T-helper 17 cell (primary cell): ENCODE results near the gene SLC2A5. TPM values are rescaled to one million over a fixed set of nuclear protein-coding genes. Genes with fewer than 3 reads are reported as not detected.

Experiments
- ATAC-seq: fragments of 150-1000 bp; cut with Tn5 transposase; 2 replicates; pipeline ENCODE4 v1.10.0; 2021; ENCODE audit warnings: mild to moderate bottlenecking, moderate library complexity
- DNase-seq, 3 donors: peaks; one replicate each; pipeline versions ENCODE4 v3.0.0 to v3.0.0-alpha.2; 2020 to 2021
- H3K9me3 ChIP-seq: one replicate; pipeline ENCODE4 v1.7.0; 2013; ENCODE audit warnings: low read length, mild to moderate bottlenecking; ENCODE audit not compliant: control insufficient read depth, poor library complexity, severe bottlenecking
- H3K27ac Mint-ChIP-seq: one replicate; pipeline ENCODE4 v1.8.0; 2022; ENCODE audit warnings: mild to moderate bottlenecking, moderate library complexity, mixed read lengths
- H3K27me3 Mint-ChIP-seq: one replicate; pipeline ENCODE4 v1.8.0; 2022; ENCODE audit warnings: mixed read lengths
- H3K36me3 Mint-ChIP-seq: one replicate; pipeline ENCODE4 v1.8.0; 2022; ENCODE audit warnings: low read depth, mixed read lengths
- H3K4me1 Mint-ChIP-seq: one replicate; pipeline ENCODE4 v1.8.0; 2022; ENCODE audit warnings: mild to moderate bottlenecking, mixed read lengths
- H3K4me3 Mint-ChIP-seq: one replicate; pipeline ENCODE4 v1.8.0; 2022; ENCODE audit warnings: mild to moderate bottlenecking, moderate library complexity, mixed read lengths
- total RNA-seq, 4 donors: library from RNA in 2 of 4; stranded (reverse) in 2 of 4; gene quantifications; one replicate each; pipeline ENCODE4 v1.2.3 and lab custom pipeline; 2022 to 2026

The SLC2A5 gene
- total RNA-seq, 2 donors from 2014 or later = 0.85 TPM; not detected in 1

GRCh38 chr1:9066945-9067807 lies 2.3 kb downstream of the SLC2A5 start:
- ATAC-seq (no peak), DNase-seq (no peak)
- H3K9me3 ChIP-seq = no peaks in the 10 kb centered on the region
- H3K4me1 Mint-ChIP-seq = peaks cover 9% of the 10 kb centered on the region
- H3K36me3 Mint-ChIP-seq = peaks cover 2% of the 10 kb centered on the region
- peaks cover 28% of the 10 kb centered on the region for H3K27me3 Mint-ChIP-seq
- no peak overlapping the region for H3K4me3 Mint-ChIP-seq
- no peak overlapping the region for H3K27ac Mint-ChIP-seq

DNA sequence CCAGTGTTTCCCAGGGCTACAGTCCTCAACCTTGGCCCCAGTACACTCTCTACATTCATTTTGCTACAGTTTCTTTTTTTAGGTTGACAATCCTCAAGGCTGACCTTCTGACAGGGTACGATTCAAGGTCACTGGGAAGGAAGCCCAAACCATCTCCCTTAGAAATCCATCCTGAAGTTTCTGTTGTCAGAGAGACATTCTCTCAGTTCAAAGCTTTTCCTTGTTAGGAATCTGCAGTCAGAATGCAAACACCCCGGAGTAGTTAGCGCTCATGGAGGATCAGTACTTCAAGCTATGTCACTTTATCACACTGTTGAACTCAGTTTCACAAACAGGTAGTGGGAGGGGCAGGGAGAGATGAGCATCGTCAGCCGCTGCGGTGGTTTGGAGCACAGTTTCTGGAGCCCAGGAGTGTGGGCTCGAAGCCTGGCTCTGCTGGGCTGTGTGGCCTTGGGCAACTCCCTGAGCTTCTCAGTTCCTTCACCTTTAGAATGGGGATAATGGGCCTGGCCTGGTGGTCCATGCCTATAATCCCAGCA lies 4.2 kb downstream of the SLC2A5 start:
- Mint-ChIP-seq H3K27ac (no peak overlapping the region), H3K27me3 (peaks cover 35% of the 10 kb centered on the region), H3K36me3 (peaks cover 2% of the 10 kb centered on the region), H3K4me3 (no peak overlapping the region), H3K4me1 (peaks cover 9% of the 10 kb centered on the region)
- DNase-seq (no peak), ATAC-seq (no peak)
- no peaks in the 10 kb centered on the region for H3K9me3 ChIP-seq

- DNase-seq (no peak), ATAC-seq (no peak)
- Mint-ChIP-seq H3K27me3 (peaks cover 22% of the 10 kb centered on the region), H3K4me3 (no peak overlapping the region), H3K36me3 (peaks cover 5% of the 10 kb centered on the region), H3K27ac (no peak overlapping the region), H3K4me1 (peaks cover 5% of the 10 kb centered on the region)
- H3K9me3 ChIP-seq = no peaks in the 10 kb centered on the region
Observed at GRCh38 chr1:9062846-9063245, 6.6 kb downstream of the SLC2A5 start.

DNA sequence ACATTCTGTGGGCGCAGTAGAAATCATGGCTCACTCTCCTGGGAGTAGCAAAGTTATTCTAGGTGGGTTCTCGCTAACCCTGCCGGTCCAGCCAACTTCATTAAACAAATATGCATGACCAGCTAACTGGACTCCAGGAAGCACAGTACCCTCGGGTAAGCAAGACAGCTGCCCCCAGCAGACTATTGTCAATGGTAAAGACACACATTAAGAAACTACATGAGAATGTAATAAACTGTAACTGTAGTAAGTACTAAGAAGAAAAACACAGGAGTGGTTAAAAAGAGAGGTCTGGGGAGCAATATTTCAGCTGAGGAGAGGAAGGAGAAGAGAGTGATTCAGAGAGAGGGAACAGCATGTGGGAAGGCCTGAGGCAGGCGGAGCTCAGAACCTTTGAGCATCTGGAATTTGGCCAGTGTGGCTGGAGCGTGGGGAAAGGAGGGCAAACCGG lies 7.4 kb downstream of the SLC2A5 start:
- Mint-ChIP-seq H3K4me1 (peaks cover 5% of the 10 kb centered on the region), H3K4me3 (no peak overlapping the region), H3K36me3 (peaks cover 5% of the 10 kb centered on the region), H3K27ac (no peak overlapping the region), H3K27me3 (peaks cover 14% of the 10 kb centered on the region)
- ATAC-seq (no peak), DNase-seq (no peak)
- H3K9me3 ChIP-seq = no peaks in the 10 kb centered on the region

DNA sequence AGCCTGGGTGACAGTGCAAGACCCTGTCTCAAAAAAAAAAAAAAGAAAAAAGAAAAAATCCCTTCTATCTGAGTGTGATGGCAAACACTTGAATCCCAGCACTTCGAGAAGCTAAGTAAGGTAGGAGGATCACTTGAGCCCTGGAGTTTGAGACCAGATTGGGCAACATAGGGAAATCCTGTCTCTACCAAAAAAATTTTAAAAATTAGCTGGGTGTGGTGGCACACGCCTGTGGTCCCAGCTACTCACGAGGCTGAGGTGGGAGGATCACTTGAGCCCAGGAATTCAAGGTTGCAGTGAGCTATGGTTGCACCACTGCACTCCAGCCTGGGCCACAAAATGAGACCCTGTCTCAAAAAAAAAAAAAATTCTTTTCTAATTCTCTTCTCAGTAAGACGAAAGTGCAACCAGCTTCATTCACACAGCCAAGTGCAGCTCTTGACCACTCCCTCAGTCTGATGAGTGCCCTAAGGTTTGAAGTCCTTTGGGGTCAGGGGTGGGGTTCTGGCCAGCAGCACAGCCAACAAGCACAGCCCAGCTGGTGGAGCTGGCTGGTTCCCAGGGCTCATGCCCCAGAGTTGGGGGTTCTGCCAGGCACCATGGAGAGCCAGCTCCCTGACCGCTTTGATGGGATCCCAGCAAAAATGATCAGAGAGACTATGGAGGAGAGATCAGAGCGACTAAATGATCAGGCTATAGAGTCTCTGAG lies 8.0 kb downstream of the SLC2A5 start:
- no peak overlapping the region for H3K4me3 Mint-ChIP-seq
- H3K27ac Mint-ChIP-seq = no peak overlapping the region
- no peaks in the 10 kb centered on the region for H3K9me3 ChIP-seq
- DNase-seq (no peak), ATAC-seq (no peak)
- H3K36me3 Mint-ChIP-seq = peaks cover 3% of the 10 kb centered on the region
- H3K4me1 Mint-ChIP-seq = peaks cover 5% of the 10 kb centered on the region
- peaks cover 13% of the 10 kb centered on the region for H3K27me3 Mint-ChIP-seq

DNA sequence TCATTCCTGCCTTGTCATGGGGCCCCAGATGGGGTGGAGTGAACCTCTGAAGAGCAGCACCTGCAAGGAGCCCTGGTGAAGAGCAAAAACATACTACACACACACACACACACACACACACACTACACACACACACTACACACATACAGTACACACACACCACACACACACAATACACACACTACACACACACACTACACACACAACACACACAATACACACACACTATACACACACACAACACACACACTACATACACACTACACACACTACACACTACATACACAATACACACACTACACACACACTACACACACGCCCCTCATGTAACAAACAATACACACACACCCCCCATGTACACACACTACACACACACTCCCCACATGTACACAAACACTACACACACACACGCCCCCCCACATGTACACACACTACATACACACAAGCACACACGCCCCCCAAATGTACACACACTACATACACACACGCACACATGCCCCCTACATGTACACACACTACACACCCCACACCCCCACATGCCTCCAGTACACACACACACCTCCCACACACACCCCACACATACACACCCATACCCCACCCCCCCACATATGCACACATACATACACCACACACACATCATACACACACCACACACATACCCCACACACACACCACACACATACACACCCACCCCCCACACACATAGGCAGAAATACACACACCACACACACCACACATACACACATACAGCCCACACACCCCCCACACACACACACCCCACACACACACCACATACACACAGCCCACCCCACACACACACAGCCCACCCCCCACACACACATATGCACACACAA lies 9.3 kb downstream of the SLC2A5 start:
- no peak for ATAC-seq

GRCh38 chr1:9058465-9058864 lies 11.0 kb downstream of the SLC2A5 start:
- DNase-seq (no peak), ATAC-seq (no peak)
- H3K4me1 Mint-ChIP-seq = peaks cover 3% of the 10 kb centered on the region
- peaks cover 2% of the 10 kb centered on the region for H3K36me3 Mint-ChIP-seq
- H3K9me3 ChIP-seq = no peaks in the 10 kb centered on the region
- no peak overlapping the region for H3K27ac Mint-ChIP-seq
- no peak overlapping the region for H3K4me3 Mint-ChIP-seq
- H3K27me3 Mint-ChIP-seq = peaks cover 9% of the 10 kb centered on the region

More for the DNA sequence above, 9.3 kb downstream of the SLC2A5 start:
- H3K36me3 Mint-ChIP-seq = peaks cover 2% of the 10 kb centered on the region
- no peak for DNase-seq
- H3K4me3 Mint-ChIP-seq = no peak overlapping the region
- H3K4me1 Mint-ChIP-seq = peaks cover 5% of the 10 kb centered on the region
- no peaks in the 10 kb centered on the region for H3K9me3 ChIP-seq
- no peak overlapping the region for H3K27ac Mint-ChIP-seq
- peaks cover 13% of the 10 kb centered on the region for H3K27me3 Mint-ChIP-seq

GRCh38 chr1:9057851-9058250 lies 11.6 kb downstream of the SLC2A5 start:
- ATAC-seq = no peak
- Mint-ChIP-seq H3K4me3 (no peak overlapping the region), H3K27me3 (peaks cover 9% of the 10 kb centered on the region), H3K36me3 (peaks cover 2% of the 10 kb centered on the region), H3K4me1 (peaks cover 3% of the 10 kb centered on the region), H3K27ac (no peak overlapping the region)
- H3K9me3 ChIP-seq = no peaks in the 10 kb centered on the region
- DNase-seq = no peak

- DNase-seq = no peak
- Mint-ChIP-seq H3K36me3 (no peaks in the 10 kb centered on the region), H3K4me3 (no peak overlapping the region), H3K27me3 (no peaks in the 10 kb centered on the region), H3K4me1 (no peaks in the 10 kb centered on the region), H3K27ac (no peak overlapping the region)
- H3K9me3 ChIP-seq = no peaks in the 10 kb centered on the region
- no peak for ATAC-seq
Observed at GRCh38 chr1:9052272-9053049, 17.0 kb downstream of the SLC2A5 start.

DNA sequence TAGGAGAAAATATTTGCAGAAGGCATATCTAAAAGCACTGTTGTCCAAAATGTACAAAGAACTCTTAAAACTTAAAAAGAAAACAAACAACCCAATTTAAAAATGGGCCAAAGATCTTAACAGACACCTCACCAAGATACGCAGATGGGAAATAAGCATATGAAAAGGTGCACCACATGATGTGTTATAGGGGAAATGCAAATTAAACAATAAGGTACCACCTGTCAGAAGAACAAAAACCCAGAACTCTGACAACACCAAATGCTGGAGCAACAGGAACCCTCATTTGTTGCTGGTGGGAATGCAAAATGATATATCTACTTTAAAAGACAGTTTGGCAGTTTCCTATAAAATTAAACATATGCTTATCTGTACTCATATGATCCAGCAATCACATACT lies 18.1 kb downstream of the SLC2A5 start:
- no peaks in the 10 kb centered on the region for H3K9me3 ChIP-seq
- Mint-ChIP-seq H3K4me3 (no peak overlapping the region), H3K27ac (no peak overlapping the region), H3K4me1 (no peaks in the 10 kb centered on the region), H3K36me3 (no peaks in the 10 kb centered on the region), H3K27me3 (peaks cover 4% of the 10 kb centered on the region)
- ATAC-seq (no peak), DNase-seq (no peak)

GRCh38 chr1:9050803-9051202 lies 18.6 kb downstream of the SLC2A5 start:
- H3K27ac Mint-ChIP-seq = no peak overlapping the region
- no peaks in the 10 kb centered on the region for H3K4me1 Mint-ChIP-seq
- no peak for ATAC-seq
- no peak for DNase-seq
- no peaks in the 10 kb centered on the region for H3K9me3 ChIP-seq
- no peak overlapping the region for H3K4me3 Mint-ChIP-seq
- no peaks in the 10 kb centered on the region for H3K36me3 Mint-ChIP-seq
- peaks cover 4% of the 10 kb centered on the region for H3K27me3 Mint-ChIP-seq

- no peaks in the 10 kb centered on the region for H3K36me3 Mint-ChIP-seq
- no peak for DNase-seq
- no peaks in the 10 kb centered on the region for H3K4me1 Mint-ChIP-seq
- no peak for ATAC-seq
- H3K9me3 ChIP-seq = no peaks in the 10 kb centered on the region
- H3K4me3 Mint-ChIP-seq = no peak overlapping the region
- H3K27ac Mint-ChIP-seq = no peak overlapping the region
- peaks cover 16% of the 10 kb centered on the region for H3K27me3 Mint-ChIP-seq
Observed at GRCh38 chr1:9048551-9048950, 20.9 kb downstream of the SLC2A5 start.
